GM18498 (cell line): ENCODE results near the gene TMEM187.
A peak's percentile ranks its signal among the peaks of the same experiment; 100 is the strongest.

Experiments
- ATAC-seq: cut with Tn5 transposase; IDR thresholded peaks from one replicate; pipeline ENCODE4 v1.9.1; 2021; ENCODE audit warnings: mild to moderate bottlenecking, moderate library complexity; ENCODE audit not compliant: unreplicated experiment

TMEM187 gene

DNA sequence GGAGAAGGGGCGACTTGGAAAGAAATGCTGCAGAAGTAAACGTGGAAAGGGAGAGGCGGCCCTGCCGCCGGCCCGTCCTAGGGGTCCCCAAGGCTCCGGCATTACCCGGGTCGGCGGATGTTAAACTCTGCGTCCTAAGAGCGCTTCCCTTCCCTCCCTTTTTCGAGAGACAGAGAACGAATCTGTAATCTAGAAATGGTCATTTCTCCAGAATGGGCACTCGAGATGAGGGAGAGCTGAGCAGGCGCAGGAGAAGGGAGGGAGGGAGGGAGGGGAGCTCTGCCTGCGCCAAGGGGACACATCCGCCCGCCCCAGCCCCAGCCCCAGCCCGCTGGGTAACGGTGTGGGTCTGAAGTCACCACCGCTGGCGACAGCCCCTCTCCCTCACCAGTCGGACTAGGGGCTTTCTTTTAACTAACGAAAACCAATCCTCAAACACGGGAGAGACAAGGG lies 2.6 kb upstream of the TMEM187 start:
- ATAC-seq = no peak

DNA sequence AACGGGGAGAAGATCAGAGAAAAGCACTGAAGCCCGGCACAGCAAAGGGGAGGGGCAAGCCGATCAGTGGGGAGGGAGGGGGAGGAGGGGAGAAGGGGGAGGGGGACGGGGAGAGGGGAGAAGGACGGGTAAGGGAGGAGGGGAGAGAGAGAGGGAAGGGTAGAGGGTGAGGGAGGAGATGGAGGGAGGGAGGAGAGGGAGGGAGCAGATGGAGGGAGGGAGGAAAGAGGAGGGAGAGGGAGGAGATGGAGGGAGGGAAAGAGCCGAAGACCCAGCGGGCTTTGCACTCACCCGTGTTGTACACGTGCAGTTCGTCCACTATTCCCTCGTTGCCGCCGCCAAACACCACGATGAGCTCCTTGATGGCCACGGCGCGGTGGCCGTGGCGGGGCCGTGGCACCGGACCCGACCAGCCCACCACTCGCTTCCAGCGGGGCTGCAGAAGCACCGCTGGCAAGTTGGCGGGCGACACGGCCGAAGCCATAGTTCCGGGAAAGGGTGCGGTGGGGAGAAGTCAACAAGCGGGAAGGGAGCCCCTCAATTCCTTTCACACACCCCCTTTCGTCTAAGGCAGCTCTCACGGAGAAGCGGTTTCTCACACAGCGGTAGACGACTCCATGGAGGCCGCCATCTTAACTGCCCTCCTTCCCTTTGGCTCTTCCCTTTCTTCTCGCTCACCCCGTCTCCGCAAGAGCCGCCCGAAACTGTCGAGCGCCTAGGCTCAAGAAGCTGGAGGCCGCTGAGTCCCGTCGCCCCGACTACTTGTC lies 2.0 kb upstream of the TMEM187 start:
- ATAC-seq = peak; percentile 4

- peak; percentile 41 for ATAC-seq
Observed at GRCh38 chrX:153971124-153971449, 1.5 kb upstream of the TMEM187 start.

DNA sequence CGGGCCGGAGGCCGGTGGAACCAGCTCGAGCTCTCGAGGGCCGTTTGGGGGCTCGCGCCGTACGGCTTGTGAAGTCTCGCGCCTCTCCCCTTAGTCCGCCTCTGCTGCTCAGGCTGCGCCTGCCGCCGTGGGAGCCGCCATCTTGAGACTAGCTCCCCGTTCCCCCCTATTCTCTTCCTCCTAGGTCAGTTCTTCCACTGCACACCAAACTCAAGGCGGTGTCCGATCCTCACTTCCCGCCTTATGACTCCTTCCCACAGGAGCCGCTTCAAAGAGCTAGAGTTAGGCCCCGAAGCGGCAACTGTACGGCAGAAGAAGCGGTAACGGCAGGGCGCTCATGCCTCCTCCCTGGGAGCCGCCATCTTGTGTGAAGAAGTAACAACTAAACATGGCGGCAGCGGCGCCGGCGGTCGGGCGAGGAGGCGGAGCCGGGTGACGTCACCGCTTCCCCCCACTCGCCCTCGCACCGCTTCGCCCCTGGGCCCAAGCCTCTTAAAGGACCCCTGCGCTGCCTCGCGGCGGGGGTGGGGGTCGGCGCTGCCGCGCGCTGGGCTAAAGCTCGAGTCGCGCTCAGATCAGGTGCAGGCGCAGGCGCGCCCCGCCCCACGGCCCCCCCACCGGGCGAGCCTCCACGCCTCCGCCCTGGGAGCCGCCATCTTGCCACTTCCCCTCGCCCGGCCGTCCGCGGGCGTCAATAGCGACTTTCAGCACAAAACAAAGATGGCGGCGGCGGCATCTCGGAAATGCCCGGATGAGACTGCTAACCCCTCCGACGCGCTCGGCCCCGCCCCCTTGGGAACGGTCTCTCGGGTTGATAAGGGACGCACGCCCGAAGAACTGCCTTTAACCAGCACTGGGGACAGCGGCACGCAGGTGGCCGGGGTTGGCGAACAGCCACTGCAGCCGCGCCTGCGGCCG lies 845 bp upstream of the TMEM187 start, which contains the start of gene HCFC1:
HCFC1 (minus strand) TSS at position 369 of the 918 bp plus-strand sequence. CDS start 978 bp downstream, outside the sequence.
- peak; percentile 40 for ATAC-seq

- no peak for ATAC-seq
Observed at GRCh38 chrX:153973127-153974002, 811 bp downstream of the TMEM187 start.

DNA sequence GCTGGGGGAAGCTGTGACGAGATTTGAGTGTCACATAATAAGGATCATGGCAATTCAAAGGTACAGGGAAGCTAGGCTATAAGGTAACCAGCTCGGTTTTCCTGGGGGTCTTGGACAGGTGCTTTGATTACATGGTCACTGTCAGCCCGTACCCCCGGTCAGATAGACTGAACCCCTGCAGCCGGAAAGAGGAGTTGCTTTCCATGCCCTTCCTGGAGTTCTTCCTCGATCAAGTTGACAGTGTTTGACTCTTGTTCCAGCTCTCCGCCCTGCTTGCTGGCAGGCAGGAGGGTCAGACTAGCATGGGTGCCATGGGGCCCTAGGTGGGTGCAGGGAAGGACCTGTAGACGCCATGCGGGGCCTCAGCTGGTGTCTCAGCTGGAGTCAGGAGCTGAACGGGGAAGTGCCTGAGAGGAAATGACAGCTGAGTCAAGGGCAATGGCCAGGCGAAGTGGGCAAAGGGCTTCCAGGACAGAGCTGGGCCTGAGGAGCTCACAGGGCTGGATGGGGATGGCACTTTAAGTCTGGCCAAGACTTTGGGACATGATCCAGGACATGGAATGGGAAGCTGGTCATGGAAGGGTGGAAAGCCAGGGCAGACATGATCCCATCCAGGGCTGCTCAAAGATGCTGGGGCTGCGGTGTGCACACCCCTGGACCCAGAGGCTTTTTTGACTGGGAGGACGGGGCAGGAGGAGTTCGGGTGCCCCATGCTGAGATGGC lies 1.6 kb downstream of the TMEM187 start:
- no peak for ATAC-seq

GRCh38 chrX:153974726-153975286 lies 2.3 kb downstream of the TMEM187 start:
- ATAC-seq = no peak

- ATAC-seq = peak; percentile 70
Observed at GRCh38 chrX:153980394-153980793, 7.8 kb downstream of the TMEM187 start.

- ATAC-seq = no peak
Observed at GRCh38 chrX:153981231-153981630, 8.7 kb downstream of the TMEM187 start.

DNA sequence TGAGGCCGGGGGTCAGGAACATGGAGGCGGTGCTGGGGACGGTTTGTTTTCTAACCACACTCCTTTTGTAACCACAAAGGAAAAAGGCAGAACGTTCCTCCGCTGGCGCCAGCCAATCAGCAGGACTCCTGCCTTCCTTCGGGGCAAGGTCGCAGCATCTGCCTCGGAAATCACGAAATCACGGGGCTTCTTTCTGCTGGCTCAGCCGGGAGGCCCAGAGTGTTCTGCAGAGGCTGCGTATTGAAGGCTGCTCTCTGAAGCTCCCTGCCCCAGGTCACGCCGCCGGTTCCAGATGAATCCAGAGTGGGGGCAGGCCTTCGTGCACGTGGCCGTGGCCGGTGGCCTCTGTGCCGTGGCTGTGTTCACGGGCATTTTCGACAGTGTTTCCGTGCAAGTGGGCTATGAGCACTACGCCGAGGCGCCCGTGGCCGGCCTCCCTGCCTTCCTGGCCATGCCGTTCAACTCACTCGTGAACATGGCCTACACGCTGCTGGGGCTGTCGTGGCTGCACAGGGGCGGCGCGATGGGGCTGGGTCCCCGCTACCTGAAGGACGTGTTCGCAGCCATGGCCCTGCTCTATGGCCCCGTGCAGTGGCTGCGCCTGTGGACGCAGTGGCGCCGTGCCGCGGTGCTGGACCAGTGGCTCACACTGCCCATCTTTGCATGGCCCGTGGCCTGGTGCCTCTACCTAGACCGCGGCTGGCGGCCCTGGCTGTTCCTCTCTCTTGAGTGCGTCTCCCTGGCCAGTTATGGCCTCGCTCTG lies 9.4 kb downstream of the TMEM187 start:
- no peak for ATAC-seq

- ATAC-seq = no peak
Observed at GRCh38 chrX:153983321-153983801, 10.8 kb downstream of the TMEM187 start.

DNA sequence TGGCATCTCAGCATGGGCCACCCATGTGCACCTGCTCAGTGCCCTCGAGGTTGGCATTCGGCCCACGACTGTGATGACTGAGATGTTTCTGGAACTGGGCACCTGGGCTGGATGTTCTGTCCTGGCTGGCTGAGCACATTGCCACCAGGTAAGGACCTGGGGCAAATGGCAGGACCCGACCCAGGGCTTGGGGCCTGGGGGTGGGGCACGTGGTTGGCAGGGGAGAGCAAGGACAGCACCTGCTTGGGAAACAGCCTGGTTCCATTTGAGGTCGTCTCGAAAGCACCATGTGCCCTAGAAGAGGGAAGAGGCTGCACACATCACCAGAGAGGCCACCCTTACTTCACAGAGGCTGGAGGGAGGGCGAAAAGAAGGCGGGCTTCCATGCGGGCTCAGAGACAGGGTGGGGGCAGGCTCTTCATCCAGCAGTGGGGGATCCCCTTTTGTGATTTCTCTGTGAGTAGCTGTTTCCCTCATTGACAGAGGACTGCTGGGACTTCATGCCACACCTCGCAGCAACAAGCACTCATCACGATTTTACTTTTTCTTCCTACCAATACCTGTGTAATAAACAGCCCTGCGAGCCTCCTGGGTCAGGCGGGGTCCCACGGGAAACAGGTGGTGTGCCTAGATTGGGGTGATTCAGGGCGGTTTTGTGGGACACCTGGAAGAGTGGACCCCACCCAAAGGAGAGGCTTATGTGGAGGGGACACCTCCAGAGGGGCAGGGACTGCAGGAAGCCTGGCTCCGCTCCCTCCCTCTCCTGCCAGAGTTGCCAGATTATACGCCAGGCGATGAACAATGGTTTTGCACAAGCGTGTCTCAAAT lies 12.0 kb downstream of the TMEM187 start:
- no peak for ATAC-seq

DNA sequence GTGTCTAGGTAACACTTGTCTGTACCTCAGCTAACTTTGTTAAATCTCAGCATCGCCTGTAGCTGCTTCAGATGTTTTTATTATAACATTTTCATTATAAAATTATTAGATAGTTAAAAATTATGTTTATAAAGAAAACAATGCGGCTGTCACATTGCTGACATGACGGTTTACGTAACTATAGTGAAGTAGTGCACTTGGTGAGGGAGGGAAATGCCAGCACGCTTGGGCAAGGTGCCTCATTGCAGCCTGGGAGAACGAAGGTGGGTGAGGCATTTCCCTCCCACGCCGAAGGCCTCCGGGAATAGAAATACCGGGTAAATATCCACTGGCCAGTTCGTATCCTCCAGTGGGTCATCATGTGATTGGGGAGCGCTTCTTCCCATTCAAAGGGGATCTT lies 15.9 kb downstream of the TMEM187 start:
- ATAC-seq = no peak

- no peak for ATAC-seq
Observed at GRCh38 chrX:153989973-153990655, 17.6 kb downstream of the TMEM187 start.

DNA sequence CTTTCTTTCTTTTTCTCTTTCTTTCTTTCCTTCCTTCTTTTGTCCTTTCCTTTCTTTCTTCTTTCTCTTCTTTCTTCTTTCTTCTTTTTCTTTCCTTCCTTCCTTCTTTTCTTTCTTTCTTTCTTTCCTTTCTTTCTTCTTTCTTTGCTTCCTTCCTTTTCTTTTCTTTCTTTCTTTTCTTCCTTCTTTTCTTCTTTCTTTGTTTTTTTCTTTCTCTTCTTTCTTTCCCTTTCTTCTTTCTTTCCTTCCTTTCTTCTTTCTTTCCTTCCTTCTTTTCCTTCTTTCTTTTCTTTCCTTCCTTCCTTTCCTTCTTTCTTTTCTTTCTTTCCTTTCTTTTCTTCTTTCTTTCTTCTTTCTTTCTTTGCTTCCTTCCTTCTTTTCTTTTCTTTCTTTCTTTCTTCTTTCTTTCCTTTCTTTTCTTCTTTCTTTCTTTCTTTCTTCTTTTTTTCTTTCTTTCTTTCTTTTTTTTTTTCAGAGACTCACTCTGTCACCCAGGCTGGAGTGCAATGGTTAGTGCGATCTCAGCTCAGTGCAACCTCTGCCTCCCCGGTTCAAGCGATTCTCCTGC lies 18.5 kb downstream of the TMEM187 start:
- no peak for ATAC-seq

GRCh38 chrX:153992180-153992579 lies 19.6 kb downstream of the TMEM187 start:
- no peak for ATAC-seq

GRCh38 chrX:153993079-153993478 lies 20.5 kb downstream of the TMEM187 start:
- ATAC-seq = no peak
